K562 (cell line): ENCODE data around the gene PRKRIP1. TPM values are rescaled to one million over a fixed set of nuclear protein-coding genes. Genes with fewer than 3 reads are reported as not detected.

Source experiments
- CBFA2T2 ChIP-seq: fragments of 450-650 bp; conservative IDR thresholded peaks from 2 replicates; pipeline ENCODE4 v1.6.1; 2017; ENCODE audit warnings: mild to moderate bottlenecking
- CBX3 ChIP-seq, 2 experiments: IDR thresholded peaks; 1 replicate in 1 of 2; 2 replicates in 1 of 2; pipeline ENCODE4 v1.6.1; 2012; ENCODE audit warnings: inconsistent platforms in 2 of 2, low read length in 2 of 2, borderline replicate concordance in 1 of 2, control low read depth in 1 of 2
- CREB3 ChIP-seq: fragments of 450-650 bp; conservative IDR thresholded peaks from 2 replicates; pipeline ENCODE4 v1.6.1; 2016; ENCODE audit warnings: missing genetic modification characterization, low read depth, mild to moderate bottlenecking, missing compliant biosample characterization, moderate library complexity
- DMBX1 ChIP-seq: fragments of 250-450 bp; sonication (Bioruptor Pico); IDR thresholded peaks from 2 replicates; pipeline ENCODE4 v1.8.0; 2022; ENCODE audit warnings: inconsistent platforms, mild to moderate bottlenecking, moderate library complexity, borderline replicate concordance
- E2F1 ChIP-seq: sonication (generic); formaldehyde crosslinking; IDR thresholded peaks from 2 replicates; pipeline ENCODE4 v1.8.1; 2023; ENCODE audit warnings: mild to moderate bottlenecking, missing genetic modification reagents, moderate library complexity
- ESRRB ChIP-seq: fragments of 250-450 bp; sonication (Bioruptor Pico); IDR thresholded peaks from 2 replicates; pipeline ENCODE4 v1.5.0; 2020; ENCODE audit warnings: mild to moderate bottlenecking, moderate library complexity, borderline replicate concordance
- HCFC1 ChIP-seq: IDR thresholded peaks from 2 replicates; pipeline ENCODE4 v1.6.1; 2012; ENCODE audit warnings: low read depth, low read length, improper control_type of control experiment
- HLTF ChIP-seq: fragments of 450-650 bp; IDR thresholded peaks from 2 replicates; pipeline ENCODE4 v1.6.1; 2016
- LARP7 ChIP-seq: fragments of 450-650 bp; IDR thresholded peaks from 2 replicates; pipeline ENCODE4 v1.6.1; 2016
- MAFG ChIP-seq: fragments of 450-650 bp; conservative IDR thresholded peaks from 2 replicates; pipeline ENCODE4 v1.6.1; 2016; ENCODE audit warnings: missing genetic modification characterization, missing compliant biosample characterization
- NCOA1 ChIP-seq: fragments of 450-650 bp; IDR thresholded peaks from 2 replicates; pipeline ENCODE4 v1.6.1; 2016; ENCODE audit warnings: low read depth
- NFE2L1 ChIP-seq: fragments of 450-650 bp; IDR thresholded peaks from 2 replicates; pipeline ENCODE4 v1.6.1; 2016; ENCODE audit warnings: missing genetic modification characterization, low read depth, mild to moderate bottlenecking, missing compliant biosample characterization, moderate library complexity, borderline replicate concordance
- NFYB ChIP-seq: IDR thresholded peaks from 2 replicates; pipeline ENCODE4 v1.6.1; 2011; ENCODE audit warnings: mild to moderate bottlenecking, moderate library complexity; ENCODE audit not compliant: insufficient read length; ENCODE audit errors: extremely low read depth
- POLR2A ChIP-seq: fragments of 450-650 bp; conservative IDR thresholded peaks from 2 replicates; pipeline ENCODE4 v1.6.1; 2016
- RBM22 ChIP-seq: fragments of 200-400 bp; formaldehyde crosslinking; IDR thresholded peaks from 2 replicates; pipeline ENCODE4 v1.6.1; 2018; ENCODE audit warnings: low read length, low read depth; ENCODE audit not compliant: poor library complexity, severe bottlenecking
- SIX5 ChIP-seq, 2 experiments: IDR thresholded peaks; 2 replicates each; pipeline ENCODE4 v1.6.1; 2011; ENCODE audit warnings: low read length in 2 of 2, borderline replicate concordance in 1 of 2, low read depth in 1 of 2, mild to moderate bottlenecking in 1 of 2, moderate library complexity in 1 of 2; ENCODE audit not compliant: insufficient read depth in 1 of 2
- SNRNP70 ChIP-seq: fragments of 200-400 bp; formaldehyde crosslinking; optimal IDR thresholded peaks from 2 replicates; pipeline ENCODE3; 2017; ENCODE audit warnings: low read depth, low read length
- SREBF2 ChIP-seq: sonication (generic); formaldehyde crosslinking; IDR thresholded peaks from 2 replicates; pipeline ENCODE4 v1.4.0; 2020; ENCODE audit warnings: mild to moderate bottlenecking, missing genetic modification reagents
- XRCC4 ChIP-seq: IDR thresholded peaks from one replicate; pipeline ENCODE4 v1.6.1; 2011; ENCODE audit not compliant: insufficient read depth, insufficient read length; ENCODE audit errors: extremely low read depth
- ZNF133 ChIP-seq: fragments of 250-450 bp; sonication (Bioruptor Pico); IDR thresholded peaks from 2 replicates; pipeline ENCODE4 v1.4.0; 2020; ENCODE audit warnings: mild to moderate bottlenecking
- ZNF609 ChIP-seq: sonication (generic); formaldehyde crosslinking; IDR thresholded peaks from 2 replicates; pipeline ENCODE4 v1.8.1; 2023; ENCODE audit warnings: missing genetic modification reagents, mild to moderate bottlenecking, borderline replicate concordance
- ZNF830 ChIP-seq: fragments of 250-450 bp; sonication (Bioruptor Pico); IDR thresholded peaks from 2 replicates; pipeline ENCODE4 v1.5.0; 2021; ENCODE audit warnings: mild to moderate bottlenecking
- polyA plus RNA-seq, 8 experiments: library from polyadenylated mRNA; depleted of rRNA in 4 of 8; stranded (reverse) in 5 of 8; unstranded in 3 of 8; fragments of >200 nt; fragmentation: Nextera tagmentation in 2 of 8; fragmentation: Illumina TruSeq in 1 of 8; extraction: Ambion mirVana in 2 of 8; extraction: Trizol in 1 of 8; gene quantifications; 2 replicates each; pipeline versions ENCODE4 v1.2.1 to v1.2.3, GENCODE V29; 2011 to 2014; ENCODE audit warnings: inconsistent platforms in 1 of 8, missing spikeins in 1 of 8
- total RNA-seq, 7 experiments: library from RNA; depleted of rRNA in 6 of 7; stranded (reverse); fragments of >200 nt in 6 of 7; fragmentation: Illumina TruSeq in 2 of 7; extraction: Trizol in 2 of 7; gene quantifications; 2 replicates each; pipeline versions ENCODE4 v1.2.1 to v1.2.3, GENCODE V29; 2011 to 2021; ENCODE audit warnings: low replicate concordance in 1 of 7

PRKRIP1 gene
- total and polyA plus RNA-seq, 9 of the 15 experiments (the other 6 are each of a cell fraction or from before 2014, with no cell fraction given): 14.9 to 52.1 (median 19.8) TPM

GRCh38 chr7:102472126-102473041 lies 76.2 kb downstream of the PRKRIP1 start (continued):
- TF ChIP-seq NCOA1 (no peak), MAFG (tag) (no peak), HLTF (no peak), ESRRB (CRISPR knock-in tag) (no peak), NFYB (no peak), CREB3 (tag) (no peak), DMBX1 (CRISPR knock-in tag) (no peak), ZNF609 (CRISPR knock-in tag) (no peak), XRCC4 (no peak), CBFA2T2 (0 out of 2 replicates have a peak, but pooled peaks have one; percentile 14), CBX3 (IDR thresholded peaks at IDR 0.05; ENCODE audit: borderline replicate concordance in 1 of 2, low read length in 2 of 2) (peak in 1 of 2 experiments; percentile 15; a peak in 1 of 3 replicates), NFE2L1 (tag) (no peak), LARP7 (no peak), SIX5 (IDR thresholded peaks at IDR 0.05; ENCODE audit: borderline replicate concordance in 1 of 2, insufficient read depth in 1 of 2, low read depth in 1 of 2, low read length in 2 of 2) (no peak), ZNF133 (CRISPR knock-in tag) (no peak), ZNF830 (CRISPR knock-in tag) (no peak), E2F1 (CRISPR knock-in tag) (no peak), HCFC1 (no peak), RBM22 (peak; percentile 84), POLR2A (peak; percentile 64), SREBF2 (CRISPR knock-in tag) (no peak), SNRNP70 (peak; percentile 54)
